ENCODE results near the gene XPR1. TPM values are rescaled to one million over a fixed set of nuclear protein-coding genes. Genes with fewer than 3 reads are reported as not detected.

Gene XPR1
- total RNA-seq, 1 donor from 2014 or later = 12.0 TPM

GRCh38 chr1:180598333-180598974, 33.4 kb upstream of the XPR1 start:
- intact Hi-C loops (cut with DNase I) = no loop called here
- H3K36me3 ChIP-seq = no peaks in the 10 kb centered on the region
- TF ChIP-seq POLR2A (IDR thresholded peaks at IDR 0.05) (no peak), CTCF (IDR thresholded peaks at IDR 0.05) (no peak), POLR2AphosphoS5 (IDR thresholded peaks at IDR 0.05; ENCODE audit: insufficient read depth in 1 of 2, low read depth in 1 of 2) (no peak)
- no peak for DNase-seq (ENCODE audit: extremely low spot score in 2 of 2)
- no peak overlapping the region for H3K4me3 ChIP-seq
- no peaks in the 10 kb centered on the region for H3K4me1 ChIP-seq
- no peak overlapping the region for H3K27ac ChIP-seq
- H3K27me3 ChIP-seq = no peaks in the 10 kb centered on the region
- no peaks in the 10 kb centered on the region for H3K9me3 ChIP-seq

GRCh38 chr1:180600343-180600742, 31.5 kb upstream of the XPR1 start:
- no peaks in the 10 kb centered on the region for H3K27me3 ChIP-seq
- H3K9me3 ChIP-seq = no peaks in the 10 kb centered on the region
- H3K4me1 ChIP-seq = no peaks in the 10 kb centered on the region
- no peak for DNase-seq (ENCODE audit: extremely low spot score in 2 of 2)
- no peak overlapping the region for H3K27ac ChIP-seq
- no peaks in the 10 kb centered on the region for H3K36me3 ChIP-seq
- TF ChIP-seq POLR2A (IDR thresholded peaks at IDR 0.05) (no peak), POLR2AphosphoS5 (IDR thresholded peaks at IDR 0.05; ENCODE audit: insufficient read depth in 1 of 2, low read depth in 1 of 2) (no peak), CTCF (IDR thresholded peaks at IDR 0.05) (no peak)
- intact Hi-C loops (cut with DNase I) = no loop called here
- no peak overlapping the region for H3K4me3 ChIP-seq

- no peak for DNase-seq (ENCODE audit: extremely low spot score in 2 of 2)
- intact Hi-C loops (cut with DNase I) = no loop called here
- Histone ChIP-seq H3K4me1 (no peaks in the 10 kb centered on the region), H3K36me3 (no peaks in the 10 kb centered on the region), H3K27me3 (no peaks in the 10 kb centered on the region), H3K27ac (no peak overlapping the region), H3K9me3 (no peaks in the 10 kb centered on the region), H3K4me3 (no peak overlapping the region)
- TF ChIP-seq POLR2AphosphoS5 (IDR thresholded peaks at IDR 0.05; ENCODE audit: insufficient read depth in 1 of 2, low read depth in 1 of 2) (no peak), POLR2A (IDR thresholded peaks at IDR 0.05) (no peak), CTCF (IDR thresholded peaks at IDR 0.05) (no peak)
These were observed 30.3 kb upstream of the XPR1 start for GRCh38 chr1:180601512-180601911.

GRCh38 chr1:180603223-180603849, 28.5 kb upstream of the XPR1 start:
- intact Hi-C loops (cut with DNase I) = no loop called here
- TF ChIP-seq CTCF (IDR thresholded peaks at IDR 0.05) (no peak), POLR2A (IDR thresholded peaks at IDR 0.05) (no peak), POLR2AphosphoS5 (IDR thresholded peaks at IDR 0.05; ENCODE audit: insufficient read depth in 1 of 2, low read depth in 1 of 2) (no peak)

GRCh38 chr1:180603850-180604226, 28.0 kb upstream of the XPR1 start:
- Histone ChIP-seq H3K27ac (no peak overlapping the region), H3K27me3 (no peaks in the 10 kb centered on the region), H3K4me3 (no peak overlapping the region), H3K4me1 (no peaks in the 10 kb centered on the region), H3K36me3 (no peaks in the 10 kb centered on the region), H3K9me3 (no peaks in the 10 kb centered on the region)
- TF ChIP-seq POLR2AphosphoS5 (IDR thresholded peaks at IDR 0.05; ENCODE audit: insufficient read depth in 1 of 2, low read depth in 1 of 2) = no peak
- TF ChIP-seq CTCF (IDR thresholded peaks at IDR 0.05) = no peak
- TF ChIP-seq POLR2A (IDR thresholded peaks at IDR 0.05) = no peak
- no peak for DNase-seq (ENCODE audit: extremely low spot score in 2 of 2)
- intact Hi-C loops (cut with DNase I) = no loop called here

More at GRCh38 chr1:180603223-180603849, 28.5 kb upstream of the XPR1 start:
- Histone ChIP-seq H3K27ac (no peak overlapping the region), H3K27me3 (no peaks in the 10 kb centered on the region), H3K4me3 (no peak overlapping the region), H3K36me3 (no peaks in the 10 kb centered on the region), H3K9me3 (no peaks in the 10 kb centered on the region), H3K4me1 (no peaks in the 10 kb centered on the region)
- DNase-seq (ENCODE audit: extremely low spot score in 2 of 2) = no peak
